GM12878 (cell line): ENCODE results near the gene TBCD.

ENCODE experiments used
- KAT2A ChIP-seq: conservative IDR thresholded peaks from 2 replicates; pipeline ENCODE4 v1.6.1; 2011; ENCODE audit warnings: low read depth, low read length; ENCODE audit not compliant: control insufficient read depth
- MEF2B ChIP-seq: fragments of 450-650 bp; IDR thresholded peaks from 2 replicates; pipeline ENCODE4 v1.6.1; 2018; ENCODE audit warnings: mild to moderate bottlenecking, moderate library complexity; ENCODE audit not compliant: partially characterized antibody, poor library complexity, severe bottlenecking
- SIN3A ChIP-seq: IDR thresholded peaks from 2 replicates; pipeline ENCODE4 v1.6.1; 2012; ENCODE audit warnings: low read depth, low read length, improper control_type of control experiment
- SP1 ChIP-seq: IDR thresholded peaks from one replicate; pipeline ENCODE4 v1.6.1; 2011; ENCODE audit warnings: low read depth, low read length
- TF ChIP-seq, protein P1 (sequence below), 3 experiments: IDR thresholded peaks in 2 of 3; conservative IDR thresholded peaks in 1 of 3; 2 replicates each; pipeline ENCODE4 v1.5.1; 2011; ENCODE audit warnings: low read depth in 3 of 3, low read length in 3 of 3, mild to moderate bottlenecking in 3 of 3, control low read depth in 2 of 3, moderate library complexity in 2 of 3, inconsistent platforms in 1 of 3, mixed read lengths in 1 of 3; ENCODE audit not compliant: control insufficient read depth in 2 of 3, insufficient read depth in 1 of 3; ENCODE audit errors: extremely low read depth in 1 of 3
- TF ChIP-seq, protein P2 (sequence below): IDR thresholded peaks from 2 replicates; pipeline ENCODE4 v1.6.1; 2012; ENCODE audit warnings: low read depth, low read length, improper control_type of control experiment

DNA sequence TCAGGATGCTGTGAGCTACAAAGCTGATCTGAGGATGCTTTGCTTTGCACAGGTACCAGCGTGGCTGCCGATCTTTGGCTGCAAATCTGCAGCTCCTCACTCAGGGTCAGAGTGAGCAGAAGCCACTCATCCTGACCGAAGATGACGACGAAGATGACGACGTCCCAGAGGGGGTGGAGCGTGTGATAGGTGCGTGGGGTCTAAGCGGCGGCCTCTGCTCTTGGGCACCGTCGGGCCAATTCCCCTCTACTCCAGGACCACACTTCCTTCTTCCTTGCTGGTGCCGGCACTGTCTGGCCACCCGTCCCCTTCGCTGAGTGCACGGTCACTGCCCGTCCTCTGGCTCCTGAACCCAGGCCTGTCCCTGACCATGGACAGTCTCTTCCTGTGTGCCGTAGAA lies 54.0 kb downstream of the TBCD start:
- TF ChIP-seq MEF2B (no peak), KAT2A (no peak), SP1 (no peak), SIN3A (no peak)
- TF ChIP-seq, protein P1, sequence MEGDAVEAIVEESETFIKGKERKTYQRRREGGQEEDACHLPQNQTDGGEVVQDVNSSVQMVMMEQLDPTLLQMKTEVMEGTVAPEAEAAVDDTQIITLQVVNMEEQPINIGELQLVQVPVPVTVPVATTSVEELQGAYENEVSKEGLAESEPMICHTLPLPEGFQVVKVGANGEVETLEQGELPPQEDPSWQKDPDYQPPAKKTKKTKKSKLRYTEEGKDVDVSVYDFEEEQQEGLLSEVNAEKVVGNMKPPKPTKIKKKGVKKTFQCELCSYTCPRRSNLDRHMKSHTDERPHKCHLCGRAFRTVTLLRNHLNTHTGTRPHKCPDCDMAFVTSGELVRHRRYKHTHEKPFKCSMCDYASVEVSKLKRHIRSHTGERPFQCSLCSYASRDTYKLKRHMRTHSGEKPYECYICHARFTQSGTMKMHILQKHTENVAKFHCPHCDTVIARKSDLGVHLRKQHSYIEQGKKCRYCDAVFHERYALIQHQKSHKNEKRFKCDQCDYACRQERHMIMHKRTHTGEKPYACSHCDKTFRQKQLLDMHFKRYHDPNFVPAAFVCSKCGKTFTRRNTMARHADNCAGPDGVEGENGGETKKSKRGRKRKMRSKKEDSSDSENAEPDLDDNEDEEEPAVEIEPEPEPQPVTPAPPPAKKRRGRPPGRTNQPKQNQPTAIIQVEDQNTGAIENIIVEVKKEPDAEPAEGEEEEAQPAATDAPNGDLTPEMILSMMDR (IDR thresholded peaks at IDR 0.05 in 2 of 3, conservative IDR thresholded peaks at IDR 0.05 in 1 of 3; ENCODE audit: control insufficient read depth in 2 of 3, extremely low read depth in 1 of 3, insufficient read depth in 1 of 3, low read depth in 3 of 3, low read length in 3 of 3), result no peak
- TF ChIP-seq, protein P2, sequence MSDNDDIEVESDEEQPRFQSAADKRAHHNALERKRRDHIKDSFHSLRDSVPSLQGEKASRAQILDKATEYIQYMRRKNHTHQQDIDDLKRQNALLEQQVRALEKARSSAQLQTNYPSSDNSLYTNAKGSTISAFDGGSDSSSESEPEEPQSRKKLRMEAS, result no peak
